HepG2 (cell line): ENCODE data around the gene GRM7. TPM values are rescaled to one million over a fixed set of nuclear protein-coding genes. Genes with fewer than 3 reads are reported as not detected.

ENCODE experiments used
- ATAC-seq: fragments of 200-7000 bp; cut with Tn5 transposase; 3 replicates; pipeline ENCODE4 v1.9.1; 2020; ENCODE audit warnings: mild to moderate bottlenecking, moderate library complexity
- BruUV-seq: library from RNA; stranded (reverse); fragments of 400-500 nt; replicated peaks from 2 replicates; lab custom pipeline; 2021; lab: Mats Ljungman, UMichigan
- CTCF ChIA-PET: fragments of 300-600 bp; formaldehyde crosslinking; extraction: SDS; loops from one replicate; lab custom pipeline; 2021; ENCODE audit warnings: low total read pairs, inconsistent platforms, low intra/inter-chr PET ratio; lab: Yijun Ruan, JAX
- POLR2A ChIA-PET: fragments of 350-600 bp; sonication (Branson Sonifier 250); formaldehyde crosslinking; loops from one replicate; lab custom pipeline; 2020; ENCODE audit warnings: antibody characterized with exemption, inconsistent platforms; lab: Yijun Ruan, JAX
- DNase-seq: peaks from one replicate; pipeline ENCODE4 v3.0.0-alpha.2; 2015; ENCODE audit warnings: low spot score
- FAIRE-seq: peaks from 3 replicates; lab custom pipeline; 2011; peaks lifted over from hg19 to GRCh38; lab: Jason Lieb, UNC
- H2AFZ ChIP-seq: one replicate; pipeline ENCODE4 v1.6.1; 2011; ENCODE audit warnings: low read length, inconsistent platforms
- H3K27ac ChIP-seq: fragments of 300-600 bp; 3 replicates; pipeline ENCODE4 v1.8.0; 2011; ENCODE audit warnings: mixed run types, mild to moderate bottlenecking, mixed read lengths, low read length, inconsistent platforms; ENCODE audit not compliant: insufficient read depth; ENCODE audit errors: extremely low read length
- H3K27me3 ChIP-seq, 2 experiments: fragments of 200-600 bp in 1 of 2; 2 replicates in 1 of 2; 3 replicates in 1 of 2; pipeline versions ENCODE4 v1.6.0 to v1.8.0; 2011; ENCODE audit warnings: low read length in 2 of 2, mild to moderate bottlenecking in 2 of 2, moderate library complexity in 2 of 2, inconsistent platforms in 1 of 2; ENCODE audit not compliant: insufficient read depth in 2 of 2, control insufficient read depth in 1 of 2
- H3K36me3 ChIP-seq, 2 experiments: fragments of 200-600 bp in 1 of 2; replicated peaks in 1 of 2; 2 replicates in 1 of 2; 3 replicates in 1 of 2; pipeline versions ENCODE4 v1.5.1 to v1.8.0; 2011; ENCODE audit warnings: low read length in 2 of 2, inconsistent platforms in 1 of 2; ENCODE audit not compliant: insufficient read depth in 2 of 2, control insufficient read depth in 1 of 2
- H3K4me1 ChIP-seq: 2 replicates; pipeline ENCODE4 v1.5.1; 2012; ENCODE audit warnings: low read length, inconsistent platforms; ENCODE audit not compliant: insufficient read depth
- H3K4me2 ChIP-seq: 2 replicates; pipeline ENCODE4 v1.6.0; 2011; ENCODE audit warnings: low read depth, low read length, inconsistent platforms
- H3K4me3 ChIP-seq, 3 experiments: fragments of 200-600 bp in 1 of 3; sonication (generic), shearing (Covaris generic) in 1 of 3; replicated peaks in 1 of 3; 2 replicates each; pipeline ENCODE4 v1.5.1; 2011 to 2016; ENCODE audit warnings: low read length in 3 of 3, inconsistent platforms in 2 of 3, low read depth in 2 of 3, mild to moderate bottlenecking in 2 of 3, control low read depth in 1 of 3, mixed read lengths in 1 of 3; ENCODE audit not compliant: insufficient read depth in 1 of 3
- H3K79me2 ChIP-seq: one replicate; pipeline ENCODE4 v1.6.1; 2011; ENCODE audit warnings: low read length, inconsistent platforms; ENCODE audit not compliant: insufficient read depth
- H3K9ac ChIP-seq: 2 replicates; pipeline ENCODE4 v1.6.0; 2011; ENCODE audit warnings: mild to moderate bottlenecking, low read depth, low read length, inconsistent platforms; ENCODE audit not compliant: insufficient read depth
- H3K9me3 ChIP-seq: 2 replicates; pipeline ENCODE4 v1.5.1; 2012; ENCODE audit warnings: mild to moderate bottlenecking, low read length
- H4K20me1 ChIP-seq: 2 replicates; pipeline ENCODE4 v1.6.0; 2011; ENCODE audit warnings: inconsistent platforms, mild to moderate bottlenecking, low read length, moderate library complexity; ENCODE audit not compliant: insufficient read depth
- ADNP ChIP-seq: sonication (generic); formaldehyde crosslinking; IDR thresholded peaks from 2 replicates; pipeline ENCODE4 v1.4.0; 2020; ENCODE audit warnings: missing genetic modification reagents
- AKAP8 ChIP-seq: sonication (generic); formaldehyde crosslinking; IDR thresholded peaks from 2 replicates; pipeline ENCODE4 v1.5.1; 2020; ENCODE audit warnings: mild to moderate bottlenecking, missing genetic modification reagents
- HNF4G ChIP-seq, 2 experiments: sonication (generic) in 1 of 2; formaldehyde crosslinking in 1 of 2; IDR thresholded peaks; 2 replicates each; pipeline versions ENCODE4 v1.4.0 to v1.6.1; 2011 to 2020; ENCODE audit warnings: borderline replicate concordance in 2 of 2, low read depth in 2 of 2, mild to moderate bottlenecking in 2 of 2, low read length in 1 of 2, missing genetic modification reagents in 1 of 2, moderate library complexity in 1 of 2
- KLF11 ChIP-seq: IDR thresholded peaks from 2 replicates; pipeline ENCODE4 v1.6.1; 2016; ENCODE audit warnings: missing compliant biosample characterization
- MXI1 ChIP-seq: IDR thresholded peaks from 3 replicates; pipeline ENCODE4 v1.6.1; 2012; ENCODE audit warnings: low read depth, low read length, inconsistent platforms, borderline replicate concordance
- NKX3-1 ChIP-seq: sonication (generic); formaldehyde crosslinking; IDR thresholded peaks from 2 replicates; pipeline ENCODE4 v1.5.0; 2020; ENCODE audit warnings: missing genetic modification reagents
- PCBP1 ChIP-seq: fragments of 200-400 bp; formaldehyde crosslinking; IDR thresholded peaks from 2 replicates; pipeline ENCODE4 v1.6.1; 2017; ENCODE audit warnings: mild to moderate bottlenecking, low read depth, low read length, borderline replicate concordance
- SAFB2 ChIP-seq: sonication (generic); formaldehyde crosslinking; IDR thresholded peaks from 2 replicates; pipeline ENCODE4 v1.5.1; 2020; ENCODE audit warnings: missing genetic modification reagents, low read depth, mild to moderate bottlenecking, borderline replicate concordance
- TBX3 ChIP-seq: fragments of 450-650 bp; IDR thresholded peaks from 2 replicates; pipeline ENCODE4 v1.6.1; 2017; ENCODE audit warnings: antibody characterized with exemption, mild to moderate bottlenecking, inconsistent platforms, borderline replicate concordance
- WIZ ChIP-seq: sonication (generic); formaldehyde crosslinking; IDR thresholded peaks from 2 replicates; pipeline ENCODE4 v1.5.1; 2020; ENCODE audit warnings: mild to moderate bottlenecking, missing genetic modification reagents
- ZBTB38 ChIP-seq: sonication (generic); formaldehyde crosslinking; IDR thresholded peaks from 2 replicates; pipeline ENCODE4 v1.5.1; 2020; ENCODE audit warnings: mild to moderate bottlenecking, missing genetic modification reagents
- ZFP62 ChIP-seq: sonication (generic); formaldehyde crosslinking; IDR thresholded peaks from 2 replicates; pipeline ENCODE4 v1.4.0; 2020; ENCODE audit warnings: missing genetic modification reagents
- ZFP90 ChIP-seq: sonication (generic); formaldehyde crosslinking; IDR thresholded peaks from 2 replicates; pipeline ENCODE4 v1.8.0; 2022; ENCODE audit warnings: missing genetic modification reagents, mild to moderate bottlenecking, inconsistent platforms, borderline replicate concordance
- ZNF256 ChIP-seq: sonication (generic); formaldehyde crosslinking; conservative IDR thresholded peaks from 2 replicates; pipeline ENCODE4 v1.4.0; 2020; ENCODE audit warnings: missing genetic modification reagents
- ZSCAN29 ChIP-seq: sonication (generic); formaldehyde crosslinking; conservative IDR thresholded peaks from 2 replicates; pipeline ENCODE4 v1.4.0; 2020; ENCODE audit warnings: mild to moderate bottlenecking, missing genetic modification reagents
- WGBS: methylation state at CpG from one replicate; pipeline ENCODE4 v1.1.6; 2017; ENCODE audit warnings: low lambda C conversion rate; 5-methylcytosine and 5-hydroxymethylcytosine counted together
- in situ Hi-C: cut with HindIII; loops from 2 replicates; pipeline ENCODE4 v1.10.0; 2017; ENCODE audit warnings: low pct_unique_long_range_greater_than_20kb; ENCODE audit not compliant: extremely low pct_ligation_motif_present
- intact Hi-C: fragments of 100-400 bp; cut with micrococcal nuclease; formaldehyde crosslinking; loops from one replicate; pipeline ENCODE4 v1.10.0; 2022; ENCODE audit not compliant: unreplicated experiment
- polyA plus RNA-seq, 8 experiments: library from polyadenylated mRNA; depleted of rRNA in 3 of 8; stranded (reverse) in 7 of 8; unstranded in 1 of 8; fragments of >200 nt; fragmentation: Illumina TruSeq in 4 of 8; extraction: Trizol in 4 of 8; gene quantifications; 2 replicates each; pipeline versions ENCODE4 v1.2.1 to v1.2.3, GENCODE V29; 2011 to 2016; ENCODE audit warnings: low read depth in 4 of 8, missing spikeins in 1 of 8, mixed read lengths in 1 of 8; ENCODE audit not compliant: insufficient read depth in 1 of 8
- total RNA-seq, 5 experiments: library from RNA; depleted of rRNA; stranded (reverse); fragments of >200 nt; fragmentation: Illumina TruSeq; extraction: Trizol; gene quantifications; 2 replicates each; pipeline ENCODE4 v1.2.3, GENCODE V29; 2016; ENCODE audit warnings: low read depth in 1 of 5
- TF ChIP-seq, protein P1 (sequence below): sonication (generic); formaldehyde crosslinking; IDR thresholded peaks from 2 replicates; pipeline ENCODE4 v1.5.0; 2020; ENCODE audit warnings: mild to moderate bottlenecking, missing genetic modification reagents, borderline replicate concordance
- TF ChIP-seq, protein P2 (sequence below): sonication (generic); formaldehyde crosslinking; conservative IDR thresholded peaks from 2 replicates; pipeline ENCODE4 v1.8.1; 2023; ENCODE audit warnings: missing genetic modification reagents
- TF ChIP-seq, protein P3 (sequence below): sonication (generic); formaldehyde crosslinking; conservative IDR thresholded peaks from 2 replicates; pipeline ENCODE4 v1.8.0; 2022; ENCODE audit warnings: low read depth, missing genetic modification reagents

Gene GRM7
- total and polyA plus RNA-seq, 2 of the 13 experiments (the other 11 are each of a cell fraction or from before 2014, with no cell fraction given), result not detected

DNA sequence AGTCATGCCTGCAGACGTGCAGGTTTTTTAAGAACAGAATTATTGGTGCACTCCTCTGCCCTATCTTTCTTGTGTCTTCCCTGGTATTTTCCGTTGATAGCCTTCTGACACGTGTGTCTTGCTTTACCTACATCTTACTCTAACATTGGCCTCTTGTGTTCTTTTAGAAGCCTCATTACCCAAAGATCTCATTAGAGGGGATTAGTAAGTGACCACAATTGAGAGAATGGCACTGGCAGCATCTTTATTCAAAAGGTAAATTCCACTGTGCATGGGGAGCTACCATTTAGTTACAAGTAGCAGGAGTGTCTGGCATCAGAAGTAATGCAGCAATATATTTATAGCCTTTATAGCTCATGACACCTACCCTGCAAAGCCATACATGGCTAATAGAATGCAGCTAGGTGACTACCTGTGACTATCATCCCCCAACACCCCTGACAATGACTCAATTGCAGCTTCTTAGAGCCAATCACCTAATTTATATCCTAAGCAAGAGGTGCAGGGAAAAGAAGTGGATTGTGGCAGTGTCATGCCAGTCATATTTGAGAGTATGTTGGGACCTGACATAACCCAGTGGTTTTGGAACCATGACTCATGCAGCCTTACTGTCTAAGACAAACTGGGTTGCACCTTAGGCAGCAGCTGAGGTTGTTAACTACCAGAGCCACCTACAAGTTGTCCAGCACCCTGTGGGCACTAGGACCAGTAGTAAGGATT lies 164.8 kb downstream of the GRM7 start:
- Histone ChIP-seq H3K9ac (no peak overlapping the region), H2AFZ (no peak overlapping the region), H3K4me1 (no peaks in the 10 kb centered on the region), H3K27ac (no peak overlapping the region), H3K36me3 (no peaks in the 10 kb centered on the region), H3K79me2 (no peaks in the 10 kb centered on the region), H3K9me3 (peaks cover 79% of the 10 kb centered on the region), H3K4me2 (no peak overlapping the region), H3K27me3 (no peaks in the 10 kb centered on the region), H3K4me3 (no peak overlapping the region), H4K20me1 (no peaks in the 10 kb centered on the region)
- intact Hi-C loops, result no loop called here
- ATAC-seq, result no peak
- POLR2A ChIA-PET, result no interaction called here
- WGBS, result 0% methylated on average over 3 of the region's 3 CpGs
- no TSS peak for BruUV-seq
- DNase-seq, result no peak
- CTCF ChIA-PET, result no interaction called here
- FAIRE-seq, result no peak
- in situ Hi-C loops, result no loop called here
- TF ChIP-seq SAFB2 (CRISPR knock-in tag) (no peak), ZBTB38 (no peak), KLF11 (CRISPR knock-in tag) (no peak), ZFP90 (CRISPR knock-in tag) (no peak), WIZ (CRISPR knock-in tag) (no peak), TBX3 (no peak), PCBP1 (no peak), AKAP8 (CRISPR knock-in tag) (no peak), ZNF256 (CRISPR knock-in tag) (no peak), NKX3-1 (CRISPR knock-in tag) (no peak), ZSCAN29 (CRISPR knock-in tag) (no peak), ADNP (no peak), ZFP62 (no peak), MXI1 (no peak), HNF4G (IDR thresholded peaks at IDR 0.05; ENCODE audit: borderline replicate concordance, low read depth, low read length) (no peak), HNF4G (CRISPR knock-in tag; IDR thresholded peaks at IDR 0.05; ENCODE audit: borderline replicate concordance, low read depth) (no peak)
- TF ChIP-seq, protein P1, sequence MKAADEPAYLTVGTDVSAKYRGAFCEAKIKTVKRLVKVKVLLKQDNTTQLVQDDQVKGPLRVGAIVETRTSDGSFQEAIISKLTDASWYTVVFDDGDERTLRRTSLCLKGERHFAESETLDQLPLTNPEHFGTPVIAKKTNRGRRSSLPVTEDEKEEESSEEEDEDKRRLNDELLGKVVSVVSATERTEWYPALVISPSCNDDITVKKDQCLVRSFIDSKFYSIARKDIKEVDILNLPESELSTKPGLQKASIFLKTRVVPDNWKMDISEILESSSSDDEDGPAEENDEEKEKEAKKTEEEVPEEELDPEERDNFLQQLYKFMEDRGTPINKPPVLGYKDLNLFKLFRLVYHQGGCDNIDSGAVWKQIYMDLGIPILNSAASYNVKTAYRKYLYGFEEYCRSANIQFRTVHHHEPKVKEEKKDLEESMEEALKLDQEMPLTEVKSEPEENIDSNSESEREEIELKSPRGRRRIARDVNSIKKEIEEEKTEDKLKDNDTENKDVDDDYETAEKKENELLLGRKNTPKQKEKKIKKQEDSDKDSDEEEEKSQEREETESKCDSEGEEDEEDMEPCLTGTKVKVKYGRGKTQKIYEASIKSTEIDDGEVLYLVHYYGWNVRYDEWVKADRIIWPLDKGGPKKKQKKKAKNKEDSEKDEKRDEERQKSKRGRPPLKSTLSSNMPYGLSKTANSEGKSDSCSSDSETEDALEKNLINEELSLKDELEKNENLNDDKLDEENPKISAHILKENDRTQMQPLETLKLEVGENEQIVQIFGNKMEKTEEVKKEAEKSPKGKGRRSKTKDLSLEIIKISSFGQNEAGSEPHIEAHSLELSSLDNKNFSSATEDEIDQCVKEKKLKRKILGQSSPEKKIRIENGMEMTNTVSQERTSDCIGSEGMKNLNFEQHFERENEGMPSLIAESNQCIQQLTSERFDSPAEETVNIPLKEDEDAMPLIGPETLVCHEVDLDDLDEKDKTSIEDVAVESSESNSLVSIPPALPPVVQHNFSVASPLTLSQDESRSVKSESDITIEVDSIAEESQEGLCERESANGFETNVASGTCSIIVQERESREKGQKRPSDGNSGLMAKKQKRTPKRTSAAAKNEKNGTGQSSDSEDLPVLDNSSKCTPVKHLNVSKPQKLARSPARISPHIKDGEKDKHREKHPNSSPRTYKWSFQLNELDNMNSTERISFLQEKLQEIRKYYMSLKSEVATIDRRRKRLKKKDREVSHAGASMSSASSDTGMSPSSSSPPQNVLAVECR (CRISPR knock-in tag), result no peak
- TF ChIP-seq, protein P2, sequence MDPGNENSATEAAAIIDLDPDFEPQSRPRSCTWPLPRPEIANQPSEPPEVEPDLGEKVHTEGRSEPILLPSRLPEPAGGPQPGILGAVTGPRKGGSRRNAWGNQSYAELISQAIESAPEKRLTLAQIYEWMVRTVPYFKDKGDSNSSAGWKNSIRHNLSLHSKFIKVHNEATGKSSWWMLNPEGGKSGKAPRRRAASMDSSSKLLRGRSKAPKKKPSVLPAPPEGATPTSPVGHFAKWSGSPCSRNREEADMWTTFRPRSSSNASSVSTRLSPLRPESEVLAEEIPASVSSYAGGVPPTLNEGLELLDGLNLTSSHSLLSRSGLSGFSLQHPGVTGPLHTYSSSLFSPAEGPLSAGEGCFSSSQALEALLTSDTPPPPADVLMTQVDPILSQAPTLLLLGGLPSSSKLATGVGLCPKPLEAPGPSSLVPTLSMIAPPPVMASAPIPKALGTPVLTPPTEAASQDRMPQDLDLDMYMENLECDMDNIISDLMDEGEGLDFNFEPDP (CRISPR knock-in tag), result no peak
- TF ChIP-seq, protein P3, sequence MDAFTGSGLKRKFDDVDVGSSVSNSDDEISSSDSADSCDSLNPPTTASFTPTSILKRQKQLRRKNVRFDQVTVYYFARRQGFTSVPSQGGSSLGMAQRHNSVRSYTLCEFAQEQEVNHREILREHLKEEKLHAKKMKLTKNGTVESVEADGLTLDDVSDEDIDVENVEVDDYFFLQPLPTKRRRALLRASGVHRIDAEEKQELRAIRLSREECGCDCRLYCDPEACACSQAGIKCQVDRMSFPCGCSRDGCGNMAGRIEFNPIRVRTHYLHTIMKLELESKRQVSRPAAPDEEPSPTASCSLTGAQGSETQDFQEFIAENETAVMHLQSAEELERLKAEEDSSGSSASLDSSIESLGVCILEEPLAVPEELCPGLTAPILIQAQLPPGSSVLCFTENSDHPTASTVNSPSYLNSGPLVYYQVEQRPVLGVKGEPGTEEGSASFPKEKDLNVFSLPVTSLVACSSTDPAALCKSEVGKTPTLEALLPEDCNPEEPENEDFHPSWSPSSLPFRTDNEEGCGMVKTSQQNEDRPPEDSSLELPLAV (CRISPR knock-in tag), result no peak
